Activated CD8-positive, alpha-beta memory T cell treated with anti-CD3 and anti-CD28 coated beads, Interleukin-2, amount 50 U/mL, for 1 hour (primary cell): ENCODE measurements around the gene SULT1C3.

Source experiments
- DNase-seq: peaks from one replicate; pipeline ENCODE4 v3.0.0-alpha.2; 2020; ENCODE audit errors: extremely low read depth

Gene SULT1C3

GRCh38 chr2:108304975-108305374 lies 65.2 kb downstream of the SULT1C3 start:
- no peak for DNase-seq

GRCh38 chr2:108305901-108306300 lies 66.1 kb downstream of the SULT1C3 start:
- DNase-seq = no peak

- no peak for DNase-seq
Measured at GRCh38 chr2:108309903-108310302, 70.1 kb downstream of the SULT1C3 start.
